T-helper 1 cell treated with Interleukin-12 subunit alpha and Interleukin-12 subunit beta and Interleukin-4 antibody, amounts not matched to agents 30 ng/mL and 1 ng/mL, for 36 hours (primary cell): ENCODE measurements around the gene PPARG. TPM values are rescaled to one million over a fixed set of nuclear protein-coding genes. Genes with fewer than 3 reads are reported as not detected.
"Not testable (repeated sequence)": the region's sequence is repeated elsewhere in the genome, so short reads cannot be mapped to it uniquely, and the experiment has no call there.

Experiments used
- intact Hi-C: fragments of 100-400 bp; cut with micrococcal nuclease; formaldehyde crosslinking; loops from one replicate; pipeline ENCODE4 v1.15.1; 2024
- total RNA-seq: library from RNA; stranded (reverse); gene quantifications from 2 replicates; pipeline ENCODE4 v1.2.3, GENCODE V29; 2022

PPARG gene
- total RNA-seq, 1 donor from 2014 or later: 0.91 TPM

- intact Hi-C loops: no loop called here
Measured at GRCh38 chr3:12438318-12438717, 149.4 kb downstream of the PPARG start.

DNA sequence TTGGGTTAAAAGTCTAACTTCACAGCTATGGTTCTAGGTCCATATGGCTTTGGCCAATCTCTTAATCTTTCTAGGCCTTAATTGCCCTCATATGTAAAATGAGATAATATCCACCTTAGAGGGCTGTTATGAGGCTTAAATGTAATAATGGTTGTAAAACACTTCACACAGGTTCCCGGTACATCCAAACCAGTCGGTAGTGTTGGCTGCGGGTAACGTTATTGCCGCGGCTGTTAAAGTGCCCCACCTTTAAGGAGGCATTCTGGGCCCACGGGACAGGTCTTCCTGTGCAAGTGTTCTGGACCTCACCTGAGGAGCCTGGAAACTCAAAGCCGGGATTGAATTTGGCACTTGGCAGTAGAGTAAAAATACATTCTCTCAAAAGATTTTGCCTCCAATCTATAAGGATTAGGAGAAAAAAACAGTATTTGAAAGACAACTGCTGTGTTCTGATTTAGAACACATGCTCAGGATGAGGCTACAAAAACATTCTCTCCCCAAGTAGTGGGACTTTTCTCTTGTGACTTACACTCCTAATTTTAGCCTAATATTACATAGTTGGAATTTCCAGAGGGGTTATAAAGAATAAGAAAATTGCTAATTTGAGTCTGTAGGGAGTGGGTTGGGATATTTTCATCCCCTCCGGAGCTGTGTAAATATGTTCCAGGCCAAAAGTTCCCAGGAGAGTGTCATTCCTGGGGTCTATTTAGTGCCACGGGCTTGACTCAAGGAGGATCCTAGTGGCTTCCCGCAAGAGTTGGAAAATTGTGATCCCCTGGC, 150.5 kb downstream of the PPARG start:
- intact Hi-C loops: no loop called here

GRCh38 chr3:12440927-12441714, 152.3 kb downstream of the PPARG start:
- intact Hi-C loops: no loop called here

DNA sequence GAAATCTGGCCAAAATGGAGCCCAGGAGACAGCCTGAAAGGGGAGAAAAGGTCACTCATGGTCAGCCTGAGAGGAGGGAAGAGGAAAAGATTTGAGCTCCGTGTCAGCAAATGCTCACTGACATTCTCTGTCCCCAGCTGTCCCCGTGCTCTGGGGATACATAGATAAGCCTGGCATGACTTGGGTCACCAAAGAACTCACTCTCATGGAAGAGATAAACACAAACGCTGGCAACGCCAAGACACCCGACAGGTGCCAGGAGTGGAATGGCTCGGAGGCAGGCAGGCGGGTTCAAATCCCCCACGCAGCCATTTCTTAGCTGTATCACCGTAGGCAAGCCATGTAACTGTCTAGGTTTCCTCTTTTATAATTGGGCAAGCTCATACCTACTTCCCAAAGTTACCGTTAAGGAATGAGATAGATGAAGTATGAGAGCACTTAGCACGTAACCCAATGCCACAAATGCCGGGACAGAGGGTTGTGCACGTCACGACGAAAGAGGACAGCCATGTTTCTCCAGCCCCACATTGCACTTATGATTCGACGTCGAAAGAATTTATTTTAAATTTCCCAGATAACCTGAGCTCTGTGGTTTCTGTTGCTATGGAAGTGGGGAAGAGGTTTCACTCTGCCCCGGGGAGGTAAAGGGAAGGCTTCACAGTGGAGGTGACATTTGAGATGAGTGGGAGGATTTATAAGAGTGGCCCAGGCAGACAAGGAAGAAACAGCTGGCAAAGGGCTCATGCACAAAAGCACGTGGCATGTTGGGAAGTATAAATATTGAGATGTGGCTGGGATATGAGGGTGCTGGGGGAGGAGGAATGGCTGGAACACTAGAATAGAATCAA, 154.0 kb downstream of the PPARG start:
- intact Hi-C loops: no loop called here

DNA sequence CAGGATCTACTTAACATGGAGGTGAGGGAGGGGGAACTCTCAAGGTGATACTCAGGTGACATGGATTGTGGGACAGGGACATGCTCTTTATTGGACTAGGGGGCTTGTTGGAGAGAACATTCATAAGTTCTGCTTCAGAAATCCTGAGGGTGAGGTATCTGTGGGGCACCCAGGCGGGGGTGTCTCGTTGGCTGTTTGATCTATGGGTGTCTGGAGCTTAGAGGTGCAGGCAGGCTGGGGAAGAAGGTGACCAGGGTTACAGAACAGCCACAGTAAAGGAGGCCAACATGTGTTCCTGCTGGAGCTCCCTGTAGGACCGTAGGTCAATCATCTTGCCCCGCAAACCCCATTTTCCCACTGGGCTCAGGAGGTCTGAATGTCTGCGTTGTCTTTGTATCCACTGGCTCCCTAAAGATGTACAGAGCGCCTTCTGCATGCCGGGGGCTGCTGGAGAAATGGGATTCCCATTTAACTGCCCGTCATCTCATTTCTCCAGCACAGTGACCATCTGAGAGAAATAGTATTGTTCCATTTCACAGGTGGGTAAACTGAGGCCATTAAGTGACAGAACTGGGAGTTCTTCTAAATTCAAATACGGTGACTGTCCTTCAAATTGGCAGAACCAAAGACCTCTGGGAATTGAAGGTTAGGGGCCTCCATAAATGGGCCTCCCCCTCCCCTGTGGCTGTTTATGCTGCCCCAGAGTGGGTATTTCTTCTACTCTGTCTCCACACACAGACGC, 155.1 kb downstream of the PPARG start:
- intact Hi-C loops: no loop called here

DNA sequence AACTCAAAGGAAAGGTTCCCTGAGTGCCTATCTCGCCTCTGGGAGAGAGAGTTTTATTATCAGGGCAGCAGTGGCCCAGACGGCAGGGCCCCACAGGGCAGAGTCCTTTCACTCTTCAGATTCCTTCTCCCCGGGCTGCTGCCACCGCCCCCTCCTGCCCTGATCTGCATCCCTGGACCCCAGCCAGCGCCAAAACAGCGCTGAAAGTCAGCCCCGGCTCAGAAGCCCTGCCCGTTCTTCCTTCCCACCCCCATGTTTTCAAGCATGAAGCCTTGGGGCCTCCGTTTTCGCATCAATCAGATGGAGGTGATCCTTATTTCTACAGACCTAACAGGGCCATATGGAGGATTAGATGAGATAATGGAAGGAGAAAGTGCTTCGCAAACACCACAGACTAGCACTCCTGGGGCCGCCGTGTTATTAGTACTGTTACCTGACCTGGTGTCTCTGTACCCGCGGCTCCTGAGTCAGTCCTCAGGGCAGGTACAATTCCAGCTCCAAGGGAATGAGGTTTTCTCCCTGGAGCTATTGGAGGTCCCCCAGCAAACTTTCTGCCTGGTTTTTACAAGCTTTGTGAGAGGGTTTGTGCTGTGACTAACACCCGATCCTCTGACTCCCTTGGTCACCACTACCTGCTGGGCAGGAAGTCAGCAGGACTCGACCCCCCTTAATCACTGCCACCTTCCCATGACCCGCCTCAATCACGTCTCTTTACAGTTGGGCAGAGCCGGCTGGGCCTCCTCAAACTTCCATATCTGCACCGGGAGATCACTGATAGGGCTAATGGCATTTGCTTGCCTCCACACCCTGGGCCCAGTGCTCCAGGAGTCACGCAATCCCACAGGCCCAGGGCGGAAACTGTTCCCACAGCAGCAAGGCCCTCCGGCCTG, 156.0 kb downstream of the PPARG start:
- intact Hi-C loops: no loop called here

- intact Hi-C loops: no loop called here
Measured at GRCh38 chr3:12445523-12446240, 156.8 kb downstream of the PPARG start.

GRCh38 chr3:12446298-12446697, 157.4 kb downstream of the PPARG start:
- intact Hi-C loops: no loop called here

DNA sequence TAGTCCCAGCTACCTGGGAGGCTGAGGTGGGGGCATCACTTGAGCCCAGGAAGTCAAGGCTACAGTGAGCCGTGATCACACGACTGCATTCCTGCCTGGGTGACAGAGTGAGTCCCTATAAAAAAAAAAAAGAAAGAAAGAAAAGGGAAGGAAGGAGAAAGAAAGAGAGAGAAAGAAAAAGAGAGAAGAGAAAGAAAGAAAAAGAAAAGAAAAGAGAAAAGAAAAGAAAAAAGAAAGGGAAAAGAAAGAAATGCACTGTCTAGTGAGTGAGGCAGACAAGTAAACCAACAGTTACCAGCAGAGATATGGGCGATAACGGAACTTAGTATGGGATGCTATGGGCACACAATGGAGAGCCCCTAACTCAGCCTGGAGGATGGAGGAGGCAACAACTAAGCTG, 158.2 kb downstream of the PPARG start:
- intact Hi-C loops: no loop called here

DNA sequence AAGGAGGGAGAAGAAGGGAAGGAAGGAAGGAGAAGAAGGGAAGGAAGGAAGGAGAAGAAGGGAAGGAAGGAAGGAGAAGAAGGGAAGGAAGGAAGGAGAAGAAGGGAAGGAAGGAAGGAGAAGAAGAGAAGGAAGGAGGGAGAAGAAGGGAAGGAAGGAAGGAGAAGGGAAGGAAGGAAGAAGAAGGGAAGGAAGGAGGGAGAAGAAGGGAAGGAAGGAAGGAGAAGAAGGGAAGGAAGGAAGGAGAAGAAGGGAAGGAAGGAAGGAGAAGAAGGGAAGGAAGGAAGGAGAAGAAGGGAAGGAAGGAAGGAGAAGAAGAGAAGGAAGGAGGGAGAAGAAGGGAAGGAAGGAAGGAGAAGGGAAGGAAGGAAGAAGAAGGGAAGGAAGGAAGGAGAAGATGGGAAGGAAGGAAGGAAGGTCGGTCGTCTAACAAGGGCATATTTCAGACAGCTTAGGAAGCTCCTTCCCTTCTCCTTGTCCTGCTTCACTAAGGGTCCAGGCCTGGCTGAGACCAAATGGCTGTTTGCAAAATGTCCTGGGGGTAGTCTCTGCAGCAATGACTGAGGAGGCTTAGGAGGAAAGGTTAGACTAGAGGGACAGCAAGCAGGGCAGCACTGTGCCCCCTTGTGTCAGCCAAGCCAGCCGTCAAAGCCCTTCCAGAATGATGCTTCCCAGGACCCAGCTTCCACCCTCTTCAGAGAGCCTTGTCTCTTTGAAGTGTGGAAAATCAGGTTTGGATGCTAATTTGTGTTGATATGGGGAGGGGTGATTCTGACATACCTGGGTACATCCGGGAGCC, 159.7 kb downstream of the PPARG start:
- intact Hi-C loops: not testable (repeated sequence)

GRCh38 chr3:12449889-12450682, 161.2 kb downstream of the PPARG start:
- intact Hi-C loops: no loop called here

DNA sequence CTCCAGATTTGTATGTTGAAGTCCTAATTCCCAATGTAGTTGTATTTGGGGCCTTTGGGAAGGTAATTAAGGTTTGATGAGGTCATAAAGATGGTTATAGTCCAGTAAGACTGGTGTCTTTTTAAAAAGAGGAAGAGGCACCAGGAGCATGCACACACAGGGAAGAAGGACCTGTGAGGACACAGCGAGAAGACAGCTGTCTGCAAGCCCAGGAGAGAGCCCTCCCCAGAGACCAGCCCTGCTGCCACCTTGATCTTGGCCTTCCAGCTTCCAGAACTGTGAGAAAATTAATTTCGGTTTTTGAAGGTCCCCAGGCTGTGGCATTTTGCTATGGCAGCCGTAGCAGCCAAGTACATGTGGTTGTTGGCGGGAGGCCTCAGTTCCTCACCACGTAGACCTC, 162.6 kb downstream of the PPARG start:
- intact Hi-C loops: no loop called here

DNA sequence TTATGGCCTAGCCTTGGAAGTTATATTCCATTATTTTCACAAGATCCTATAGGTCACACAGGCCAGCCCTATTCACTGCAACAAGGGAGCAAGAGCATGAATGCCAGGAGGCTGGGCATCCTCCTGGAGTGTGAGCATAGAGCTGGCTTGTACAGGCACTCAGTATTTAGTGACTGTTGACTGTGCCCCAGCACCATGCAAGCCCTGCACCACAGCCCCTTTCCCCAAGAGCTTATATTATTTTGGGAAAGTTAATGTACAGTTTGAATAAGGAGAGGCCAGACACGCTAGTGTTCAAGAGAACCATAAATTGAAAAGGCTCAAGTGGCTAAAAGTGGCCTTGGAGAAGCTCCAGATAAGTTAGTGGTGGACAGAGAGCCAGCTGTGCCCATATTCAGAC, 163.1 kb downstream of the PPARG start:
- intact Hi-C loops: no loop called here

DNA sequence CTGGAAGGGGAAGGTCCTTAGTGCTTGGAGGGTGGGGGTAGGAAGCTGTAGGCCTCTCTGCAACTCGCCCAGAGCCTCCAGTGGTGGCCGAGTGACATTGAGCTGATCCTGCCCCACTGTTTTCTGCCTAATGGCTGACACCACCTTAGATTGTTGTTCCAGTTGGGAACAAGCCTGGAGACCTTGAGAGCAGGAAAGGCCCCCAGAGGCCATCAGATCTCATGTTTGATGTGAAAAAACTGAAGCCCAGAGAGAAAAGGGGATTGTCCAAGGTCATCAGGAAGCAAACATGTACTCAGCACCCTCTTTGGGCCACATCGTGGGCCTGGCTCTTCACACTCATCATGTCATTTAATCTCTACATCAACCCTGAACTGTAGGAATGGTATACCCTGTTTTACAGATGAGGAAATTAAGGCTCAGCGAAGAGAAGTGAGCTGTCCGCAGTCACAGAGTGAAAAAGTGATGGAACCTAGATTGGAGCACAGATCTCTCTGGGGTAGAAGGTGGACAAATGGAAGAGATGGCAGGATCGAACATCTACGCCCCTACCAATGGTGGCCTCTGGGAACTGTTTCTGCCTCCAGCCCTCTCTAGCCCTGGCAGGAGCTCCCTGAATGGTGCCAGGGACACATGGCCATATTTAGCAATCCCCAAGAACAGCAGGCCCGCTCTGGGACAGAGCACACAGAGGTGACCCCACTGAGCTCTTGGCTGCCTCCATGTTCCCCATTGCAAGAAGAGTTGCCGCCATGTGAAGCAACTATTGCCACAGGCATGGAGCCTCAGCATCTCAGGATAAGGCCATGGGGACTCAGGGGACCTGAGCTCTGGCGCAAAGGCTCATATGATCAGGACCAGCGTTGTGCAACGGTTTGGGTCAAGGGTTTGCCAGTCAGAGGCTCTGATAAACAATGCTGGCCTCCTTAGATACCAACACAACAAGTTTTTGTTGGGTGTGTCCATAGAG, 163.8 kb downstream of the PPARG start:
- intact Hi-C loops: no loop called here

DNA sequence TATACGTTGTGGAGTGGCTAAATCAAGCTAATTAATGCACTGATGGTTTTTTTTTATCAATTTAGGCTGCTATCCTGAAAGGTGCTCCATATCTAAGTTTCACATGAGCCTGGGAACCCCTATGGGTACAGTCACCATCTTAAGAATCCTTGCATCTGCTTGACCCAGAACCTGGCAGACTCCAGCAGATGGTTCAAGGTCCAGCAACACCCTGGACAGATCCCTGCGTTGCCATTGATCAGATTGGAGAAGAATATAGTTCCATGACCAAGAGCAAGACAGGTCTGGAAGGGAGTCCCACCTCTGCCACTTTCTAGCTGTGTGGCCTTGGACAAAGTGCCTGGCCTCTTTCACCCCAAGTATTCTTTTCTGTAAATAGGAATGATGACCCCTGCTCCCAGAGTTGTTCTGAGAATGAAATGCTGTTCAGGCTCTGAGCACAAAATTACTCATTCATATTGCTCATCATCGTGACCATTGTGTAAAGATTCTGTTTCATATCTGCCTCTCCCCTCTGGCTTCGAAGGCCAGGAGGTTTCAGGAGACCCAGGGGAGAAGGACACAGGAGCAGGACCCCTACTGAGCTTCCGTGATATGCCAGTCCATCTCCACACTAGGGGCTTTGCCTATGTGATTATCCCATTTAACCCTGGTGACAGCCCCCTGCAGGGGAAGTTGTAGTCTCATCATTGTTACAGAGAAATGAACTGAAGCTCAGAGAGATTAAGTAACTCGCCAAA, 165.4 kb downstream of the PPARG start:
- intact Hi-C loops: no loop called here

GRCh38 chr3:12454816-12455121, 165.9 kb downstream of the PPARG start:
- intact Hi-C loops: no loop called here
